Keratinocyte (primary cell): Measurements from ENCODE around the gene LDB2. TPM values are rescaled to one million over a fixed set of nuclear protein-coding genes. Genes with fewer than 3 reads are reported as not detected.

Source experiments
- DNase-seq: peaks from one replicate; pipeline ENCODE4 v3.0.0-alpha.2; 2011; ENCODE audit warnings: low read depth, missing footprints, low spot score
- FAIRE-seq: peaks from 2 replicates; lab custom pipeline; 2011; peaks lifted over from hg19 to GRCh38; lab: Jason Lieb, UNC
- H2AFZ ChIP-seq: 2 replicates; pipeline ENCODE4 v1.6.0; 2012; ENCODE audit warnings: low read length, control low read depth, inconsistent platforms; ENCODE audit not compliant: control insufficient read depth
- H3K27ac ChIP-seq: 2 replicates; pipeline ENCODE4 v1.5.1; 2011; ENCODE audit warnings: low read length; ENCODE audit not compliant: control insufficient read depth, insufficient read depth
- H3K27me3 ChIP-seq: 3 replicates; pipeline ENCODE4 v1.6.0; 2011; ENCODE audit warnings: low read length; ENCODE audit not compliant: control insufficient read depth, insufficient read depth; ENCODE audit errors: extremely low read depth
- H3K36me3 ChIP-seq, 2 experiments: 2 replicates in 1 of 2; 3 replicates in 1 of 2; pipeline ENCODE4 v1.5.1; 2011; ENCODE audit warnings: low read length in 2 of 2, mild to moderate bottlenecking in 1 of 2; ENCODE audit not compliant: control insufficient read depth in 2 of 2, insufficient read depth in 2 of 2; ENCODE audit errors: extremely low read depth in 1 of 2
- H3K4me1 ChIP-seq: 3 replicates; pipeline ENCODE4 v1.5.1; 2011; ENCODE audit warnings: low read length; ENCODE audit not compliant: control insufficient read depth, insufficient read depth; ENCODE audit errors: extremely low read depth
- H3K4me2 ChIP-seq: 3 replicates; pipeline ENCODE4 v1.6.0; 2011; ENCODE audit warnings: low read depth, low read length; ENCODE audit not compliant: control insufficient read depth, insufficient read depth; ENCODE audit errors: extremely low read depth
- H3K4me3 ChIP-seq, 3 experiments: fragments of 200-600 bp in 1 of 3; sonication (generic) in 1 of 3; 2 replicates in 2 of 3; 3 replicates in 1 of 3; pipeline ENCODE4 v1.5.1; 2011 to 2016; ENCODE audit warnings: low read length in 3 of 3, mild to moderate bottlenecking in 3 of 3, control low read depth in 2 of 3, inconsistent platforms in 1 of 3, low read depth in 1 of 3, mixed read lengths in 1 of 3, mixed run types in 1 of 3, moderate library complexity in 1 of 3; ENCODE audit not compliant: control insufficient read depth in 2 of 3, insufficient read depth in 2 of 3; ENCODE audit errors: extremely low read depth in 1 of 3
- H3K79me2 ChIP-seq: 2 replicates; pipeline ENCODE4 v1.6.0; 2012; ENCODE audit warnings: low read length; ENCODE audit not compliant: control insufficient read depth, insufficient read depth
- H3K9ac ChIP-seq: 3 replicates; pipeline ENCODE4 v1.6.0; 2011; ENCODE audit warnings: low read length; ENCODE audit not compliant: control insufficient read depth, insufficient read depth; ENCODE audit errors: extremely low read depth
- H3K9me1 ChIP-seq: 3 replicates; pipeline ENCODE4 v1.6.0; 2011; ENCODE audit warnings: low read length; ENCODE audit not compliant: control insufficient read depth, insufficient read depth; ENCODE audit errors: extremely low read depth
- H3K9me3 ChIP-seq: 2 replicates; pipeline ENCODE4 v1.5.1; 2012; ENCODE audit warnings: low read depth, low read length; ENCODE audit not compliant: control insufficient read depth
- H4K20me1 ChIP-seq: 3 replicates; pipeline ENCODE4 v1.6.0; 2011; ENCODE audit warnings: low read length; ENCODE audit not compliant: control insufficient read depth, insufficient read depth; ENCODE audit errors: extremely low read depth
- CTCF ChIP-seq, 3 experiments: IDR thresholded peaks in 1 of 3; conservative IDR thresholded peaks in 1 of 3; optimal IDR thresholded peaks in 1 of 3; 2 replicates in 2 of 3; 3 replicates in 1 of 3; pipeline versions ENCODE3 to v1.5.1; 2011; ENCODE audit warnings: low read length in 3 of 3, mild to moderate bottlenecking in 3 of 3, moderate library complexity in 2 of 3, control low read depth in 1 of 3, inconsistent platforms in 1 of 3; ENCODE audit not compliant: insufficient read depth in 2 of 3; ENCODE audit errors: extremely low read depth in 1 of 3
- EZH2 ChIP-seq: IDR thresholded peaks from one replicate; pipeline ENCODE4 v1.6.1; 2012; ENCODE audit warnings: inconsistent platforms, mild to moderate bottlenecking, low read length, moderate library complexity
- dilution Hi-C: fragments of 300-500 bp; cut with MboI; formaldehyde crosslinking; loops from one replicate; pipeline ENCODE4 v1.7.0; 2020; ENCODE audit warnings: low sequenced_read_pairs; ENCODE audit not compliant: extremely low pct_ligation_motif_present
- polyA plus RNA-seq, 5 experiments: library from polyadenylated mRNA; depleted of rRNA in 3 of 5; stranded (reverse) in 3 of 5; stranded (forward) in 1 of 5; unstranded in 1 of 5; fragments of >200 nt; gene quantifications; 1 replicate in 1 of 5; 2 replicates in 3 of 5; 3 replicates in 1 of 5; pipeline versions ENCODE4 v1.2.1 to v1.2.3, GENCODE V29; 2011 to 2012; ENCODE audit warnings: missing spikeins in 2 of 5, low read depth in 1 of 5, low replicate concordance in 1 of 5

LDB2 gene
- polyA plus RNA-seq, 1 donor (not counting 4 experiments of a cell fraction or from before 2014, with no cell fraction given) = not detected

- H3K27ac ChIP-seq = no peak overlapping the region
- H3K4me2 ChIP-seq = no peak overlapping the region
- TF ChIP-seq CTCF (optimal IDR thresholded peaks at IDR 0.05 in 1 of 3, IDR thresholded peaks at IDR 0.05 in 1 of 3, conservative IDR thresholded peaks at IDR 0.05 in 1 of 3; ENCODE audit: extremely low read depth in 1 of 3, insufficient read depth in 2 of 3, low read length in 3 of 3) (no peak), EZH2 (no peak)
- H3K4me1 ChIP-seq = peaks cover 3% of the 10 kb centered on the region
- H3K27me3 ChIP-seq = no peaks in the 10 kb centered on the region
- H3K36me3 ChIP-seq = no peaks in the 10 kb centered on the region
- no peak overlapping the region for H3K9ac ChIP-seq
- no peak overlapping the region for H2AFZ ChIP-seq
- H3K79me2 ChIP-seq = no peaks in the 10 kb centered on the region
- FAIRE-seq = no peak
- H3K4me3 ChIP-seq = no peak overlapping the region
- H4K20me1 ChIP-seq = no peaks in the 10 kb centered on the region
- H3K9me1 ChIP-seq = no peaks in the 10 kb centered on the region
- no peak for DNase-seq
- dilution Hi-C loops = no loop called here
- no peaks in the 10 kb centered on the region for H3K9me3 ChIP-seq
These were observed 431.9 kb downstream of the LDB2 start for GRCh38 chr4:16466581-16466980.

- peaks cover 11% of the 10 kb centered on the region for H3K4me1 ChIP-seq
- no peaks in the 10 kb centered on the region for H4K20me1 ChIP-seq
- no peak overlapping the region for H3K9ac ChIP-seq
- no peaks in the 10 kb centered on the region for H3K9me3 ChIP-seq
- no peak overlapping the region for H2AFZ ChIP-seq
- no peak overlapping the region for H3K27ac ChIP-seq
- no peak for TF ChIP-seq CTCF (optimal IDR thresholded peaks at IDR 0.05 in 1 of 3, IDR thresholded peaks at IDR 0.05 in 1 of 3, conservative IDR thresholded peaks at IDR 0.05 in 1 of 3; ENCODE audit: extremely low read depth in 1 of 3, insufficient read depth in 2 of 3, low read length in 3 of 3)
- TF ChIP-seq EZH2 = no peak
- H3K4me3 ChIP-seq = no peak overlapping the region
- H3K36me3 ChIP-seq = no peaks in the 10 kb centered on the region
- DNase-seq = no peak
- H3K4me2 ChIP-seq = no peak overlapping the region
- no peak for FAIRE-seq
- dilution Hi-C loops = no loop called here
- H3K79me2 ChIP-seq = no peaks in the 10 kb centered on the region
- no peaks in the 10 kb centered on the region for H3K27me3 ChIP-seq
- no peaks in the 10 kb centered on the region for H3K9me1 ChIP-seq
These were observed 433.8 kb downstream of the LDB2 start for GRCh38 chr4:16464651-16465050.
